Naive thymus-derived CD4-positive, alpha-beta T cell (primary cell): ENCODE data around the gene XXYLT1. TPM values are rescaled to one million over a fixed set of nuclear protein-coding genes. Genes with fewer than 3 reads are reported as not detected.

Experiments used
- ATAC-seq: fragments of 150-1000 bp; cut with Tn5 transposase; 2 replicates; pipeline ENCODE4 v1.10.0; 2021; ENCODE audit warnings: mild to moderate bottlenecking, moderate library complexity
- CTCF ChIA-PET: fragments of 350-600 bp; sonication (Branson Sonifier 250); formaldehyde crosslinking; loops from one replicate; lab custom pipeline; 2021; ENCODE audit warnings: antibody characterized with exemption; lab: Charles Lee
- POLR2A ChIA-PET: fragments of 350-600 bp; sonication (Branson Sonifier 250); formaldehyde crosslinking; loops from one replicate; lab custom pipeline; 2021; ENCODE audit warnings: antibody characterized with exemption, inconsistent platforms; lab: Charles Lee
- DNase-seq, 9 donors: peaks; one replicate each; pipeline versions ENCODE4 v3.0.0 to v3.0.0-alpha.2; 2020 to 2022; ENCODE audit warnings: mixed read lengths in 1 of 9
- H3K27ac ChIP-seq: one replicate; pipeline ENCODE4 v1.7.0; 2013; ENCODE audit warnings: mild to moderate bottlenecking, low read depth, low read length, moderate library complexity
- H3K27me3 ChIP-seq, 2 donors: one replicate each; pipeline ENCODE4 v1.7.0; 2013; ENCODE audit warnings: low read length in 2 of 2, mild to moderate bottlenecking in 2 of 2, moderate library complexity in 2 of 2; ENCODE audit not compliant: control insufficient read depth in 2 of 2, insufficient read depth in 2 of 2
- H3K36me3 ChIP-seq, 3 experiments: 1 replicate in 2 of 3; 2 replicates in 1 of 3; pipeline ENCODE4 v1.7.0; 2013; ENCODE audit warnings: low read length in 3 of 3, mild to moderate bottlenecking in 3 of 3, moderate library complexity in 1 of 3; ENCODE audit not compliant: insufficient read depth in 3 of 3, control insufficient read depth in 2 of 3
- H3K4me1 ChIP-seq, 2 donors: one replicate each; pipeline ENCODE4 v1.7.0; 2013; ENCODE audit warnings: low read length in 2 of 2, mild to moderate bottlenecking in 2 of 2, moderate library complexity in 1 of 2; ENCODE audit not compliant: control insufficient read depth in 2 of 2, insufficient read depth in 2 of 2
- H3K4me3 ChIP-seq: 2 replicates; pipeline ENCODE4 v1.7.0; 2013; ENCODE audit warnings: mild to moderate bottlenecking, low read length
- H3K9me3 ChIP-seq, 3 experiments: 1 replicate in 2 of 3; 2 replicates in 1 of 3; pipeline ENCODE4 v1.7.0; 2013; ENCODE audit warnings: low read length in 3 of 3; ENCODE audit not compliant: control insufficient read depth in 2 of 3
- H3K27ac Mint-ChIP-seq, 9 donors: one replicate each; pipeline ENCODE4 v1.8.0; 2020 to 2022; ENCODE audit warnings: mixed read lengths in 9 of 9, mild to moderate bottlenecking in 8 of 9, moderate library complexity in 5 of 9, inconsistent platforms in 2 of 9
- H3K27me3 Mint-ChIP-seq, 5 donors: one replicate each; pipeline ENCODE4 v1.8.0; 2021 to 2022; ENCODE audit warnings: mixed read lengths in 5 of 5, mild to moderate bottlenecking in 1 of 5
- H3K36me3 Mint-ChIP-seq, 5 donors: one replicate each; pipeline ENCODE4 v1.8.0; 2020 to 2022; ENCODE audit warnings: mixed read lengths in 5 of 5, mild to moderate bottlenecking in 3 of 5, inconsistent platforms in 1 of 5
- H3K4me1 Mint-ChIP-seq, 7 donors: one replicate each; pipeline ENCODE4 v1.8.0; 2020 to 2022; ENCODE audit warnings: mixed read lengths in 7 of 7, mild to moderate bottlenecking in 3 of 7, inconsistent platforms in 1 of 7
- H3K4me3 Mint-ChIP-seq, 10 donors: one replicate each; pipeline ENCODE4 v1.8.0; 2020 to 2022; ENCODE audit warnings: mild to moderate bottlenecking in 10 of 10, mixed read lengths in 10 of 10, moderate library complexity in 6 of 10, inconsistent platforms in 2 of 10
- H3K9me3 Mint-ChIP-seq, 11 donors: one replicate each; pipeline ENCODE4 v1.8.0; 2020 to 2022; ENCODE audit warnings: mixed read lengths in 11 of 11, mild to moderate bottlenecking in 4 of 11, inconsistent platforms in 1 of 11, moderate library complexity in 1 of 11
- intact Hi-C, 2 donors: fragments of 100-400 bp; cut with micrococcal nuclease; formaldehyde crosslinking; loops; one replicate each; pipeline ENCODE4 v1.15.1; 2023
- polyA plus RNA-seq, 2 donors: library from polyadenylated mRNA; unstranded; fragments of 300-500 nt; fragmentation: Illumina TruSeq; gene quantifications; one replicate each; pipeline ENCODE4 v1.2.3, GENCODE V29; 2021
- total RNA-seq, 6 experiments: library from RNA in 5 of 6; stranded (reverse) in 5 of 6; gene quantifications; 1 replicate in 5 of 6; 2 replicates in 1 of 6; pipeline ENCODE4 v1.2.3 and lab custom pipeline; 2021 to 2026

XXYLT1 gene
- total and polyA plus RNA-seq, 7 experiments from 2014 or later: 4.1 to 11.7 (median 7.2) TPM

DNA sequence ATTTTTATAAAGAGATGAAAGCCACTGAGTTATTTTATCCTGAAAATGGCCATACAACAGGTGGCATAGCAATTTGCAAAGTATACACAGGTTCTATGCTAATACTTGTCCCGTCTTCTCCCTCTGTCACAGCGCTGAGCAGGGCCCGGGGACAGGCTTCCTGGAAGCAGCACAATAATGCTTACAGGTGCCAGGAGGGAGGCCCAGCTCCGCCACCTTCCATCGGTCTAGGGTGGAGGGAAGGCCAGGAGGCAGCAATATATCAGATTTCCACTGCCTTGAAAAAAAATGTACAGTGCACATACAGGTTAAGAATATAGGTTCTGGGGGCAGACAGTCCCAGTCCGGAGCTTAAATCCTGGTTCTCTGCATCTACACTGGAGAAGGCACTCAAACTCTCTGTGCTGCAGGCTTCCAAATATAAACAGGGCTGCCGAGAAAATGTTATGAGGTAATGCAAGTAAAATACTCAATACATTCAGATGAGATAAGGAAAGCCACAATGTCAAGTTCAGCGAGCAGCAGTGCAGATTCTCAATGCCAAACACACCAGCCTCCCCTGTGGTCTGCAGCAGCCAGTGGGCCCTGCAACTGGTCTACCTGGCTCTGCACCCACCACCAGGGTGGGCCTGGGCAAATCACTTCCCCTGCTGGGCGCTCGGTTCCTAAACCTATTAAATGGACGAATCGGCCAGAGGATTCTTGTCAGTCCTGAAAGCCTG, 189.6 kb downstream of the XXYLT1 start:
- H3K4me3 ChIP-seq: no peak overlapping the region
- Mint-ChIP-seq H3K9me3 (peaks cover 0 to 3% (median 0%) of the 10 kb centered on the region in 11 donors), H3K27ac (no peak overlapping the region)

GRCh38 chr3:195080571-195081151, 190.3 kb downstream of the XXYLT1 start:
- Histone ChIP-seq H3K4me1 (no peaks in the 10 kb centered on the region), H3K36me3 (no peaks in the 10 kb centered on the region), H3K4me3 (no peak overlapping the region), H3K27me3 (no peaks in the 10 kb centered on the region), H3K27ac (no peak overlapping the region), H3K9me3 (no peaks in the 10 kb centered on the region)
- CTCF ChIA-PET: no interaction called here
- H3K27me3 Mint-ChIP-seq: no peaks in the 10 kb centered on the region
- ATAC-seq (no peak), DNase-seq (no peak)
- intact Hi-C loops: no loop called here
- H3K4me1 Mint-ChIP-seq: peaks cover 0 to 12% (median 5%) of the 10 kb centered on the region in 7 donors
- H3K4me3 Mint-ChIP-seq: no peak overlapping the region
- POLR2A ChIA-PET: no interaction called here
- H3K9me3 Mint-ChIP-seq: peaks cover 0 to 1% (median 0%) of the 10 kb centered on the region in 11 donors
- peaks cover 0 to 7% (median 0%) of the 10 kb centered on the region in 5 donors for H3K36me3 Mint-ChIP-seq
- peak overlapping the region in 1 of 9 donors; percentile 55 for H3K27ac Mint-ChIP-seq

More for the DNA sequence above, 189.6 kb downstream of the XXYLT1 start:
- POLR2A ChIA-PET: no interaction called here
- Histone ChIP-seq H3K27ac (no peak overlapping the region), H3K4me1 (no peaks in the 10 kb centered on the region), H3K9me3 (no peaks in the 10 kb centered on the region), H3K36me3 (no peaks in the 10 kb centered on the region), H3K27me3 (no peaks in the 10 kb centered on the region)
- no peak overlapping the region for H3K4me3 Mint-ChIP-seq
- CTCF ChIA-PET: no interaction called here
- H3K27me3 Mint-ChIP-seq: no peaks in the 10 kb centered on the region
- peaks cover 0 to 12% (median 5%) of the 10 kb centered on the region in 7 donors for H3K4me1 Mint-ChIP-seq
- DNase-seq (no peak), ATAC-seq (no peak)
- intact Hi-C loops: no loop called here
- peaks cover 0 to 7% (median 0%) of the 10 kb centered on the region in 5 donors for H3K36me3 Mint-ChIP-seq

DNA sequence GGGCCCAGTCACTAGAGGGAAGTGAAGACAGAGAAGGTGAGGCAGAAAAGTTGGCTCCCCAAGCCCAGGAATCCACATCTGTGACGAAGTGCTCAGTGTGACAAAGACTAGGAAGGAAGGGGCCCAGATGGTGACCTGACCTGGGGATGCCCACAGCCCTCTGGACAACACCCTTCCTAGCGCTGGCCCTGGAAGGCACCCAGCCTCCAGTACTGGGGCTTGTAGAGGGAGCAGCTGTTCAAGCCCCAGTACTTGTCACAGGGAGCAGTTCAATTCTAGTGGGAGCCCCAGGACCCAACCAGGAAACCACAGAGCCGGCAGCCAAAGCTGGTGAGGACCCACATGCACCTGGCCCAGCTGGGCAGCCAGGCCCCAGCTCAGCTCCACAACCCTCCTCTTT, 190.8 kb downstream of the XXYLT1 start:
- ChIA-PET POLR2A (no interaction called here), CTCF (no interaction called here)
- no peak overlapping the region for H3K27ac ChIP-seq
- DNase-seq (no peak), ATAC-seq (peak; percentile 35)
- intact Hi-C loops: no loop called here
- H3K9me3 ChIP-seq: no peaks in the 10 kb centered on the region
- Mint-ChIP-seq H3K36me3 (peaks cover 0 to 7% (median 0%) of the 10 kb centered on the region in 5 donors), H3K27me3 (no peaks in the 10 kb centered on the region), H3K27ac (peak overlapping the region in 2 of 9 donors; percentile 11 to 74), H3K4me3 (peak overlapping the region in 1 of 10 donors; percentile 38), H3K9me3 (peaks cover 0 to 1% (median 0%) of the 10 kb centered on the region in 11 donors), H3K4me1 (peaks cover 0 to 12% (median 5%) of the 10 kb centered on the region in 7 donors)
- no peaks in the 10 kb centered on the region for H3K27me3 ChIP-seq
- H3K4me1 ChIP-seq: no peaks in the 10 kb centered on the region
- no peaks in the 10 kb centered on the region for H3K36me3 ChIP-seq
- H3K4me3 ChIP-seq: no peak overlapping the region

GRCh38 chr3:195079636-195080035, 191.3 kb downstream of the XXYLT1 start:
- H3K27ac Mint-ChIP-seq: peak overlapping the region in 3 of 9 donors; percentile 11 to 74 (median 38)
- POLR2A ChIA-PET: no interaction called here

DNA sequence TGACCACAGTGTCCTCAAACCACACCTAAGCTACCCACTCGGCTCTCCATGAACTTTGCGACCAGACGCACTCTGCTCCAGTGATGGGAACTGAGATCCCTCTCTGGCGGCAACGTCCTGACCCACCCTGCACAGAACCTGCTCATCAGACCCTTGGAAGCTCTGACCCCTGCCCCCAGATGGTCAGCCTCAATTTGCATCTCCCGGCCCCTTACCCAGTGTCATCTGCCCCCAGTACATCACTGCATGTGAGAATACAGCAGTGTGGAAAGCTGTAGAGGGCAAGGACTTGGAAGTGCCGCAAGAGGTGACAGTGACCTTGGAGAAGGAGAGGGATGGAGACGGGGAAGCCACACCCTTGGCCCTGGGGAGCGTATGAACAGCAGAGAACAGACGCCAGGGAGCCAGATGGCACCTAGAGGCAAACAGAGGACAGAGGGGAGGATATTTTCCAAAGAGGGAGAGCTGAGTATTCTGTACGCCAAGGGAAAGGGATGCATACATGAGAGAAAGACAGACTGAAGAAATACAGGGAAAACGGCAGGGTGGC, 192.0 kb downstream of the XXYLT1 start:
- intact Hi-C loops: no loop called here
- Mint-ChIP-seq H3K4me3 (no peak overlapping the region), H3K9me3 (peaks cover 0 to 1% (median 0%) of the 10 kb centered on the region in 11 donors), H3K36me3 (peaks cover 0 to 7% (median 0%) of the 10 kb centered on the region in 5 donors), H3K27ac (peak overlapping the region in 3 of 9 donors; percentile 3 to 74 (median 38)), H3K4me1 (peaks cover 0 to 12% (median 5%) of the 10 kb centered on the region in 7 donors), H3K27me3 (no peaks in the 10 kb centered on the region)
- POLR2A ChIA-PET: no interaction called here
- no peaks in the 10 kb centered on the region for H3K27me3 ChIP-seq
- no peak overlapping the region for H3K27ac ChIP-seq
- CTCF ChIA-PET: no interaction called here
- no peaks in the 10 kb centered on the region for H3K9me3 ChIP-seq
- H3K4me3 ChIP-seq: no peak overlapping the region
- peak in 1 of 9 donors; percentile 0 for DNase-seq
- H3K4me1 ChIP-seq: no peaks in the 10 kb centered on the region
- ATAC-seq: no peak
- H3K36me3 ChIP-seq: no peaks in the 10 kb centered on the region

More at GRCh38 chr3:195079636-195080035, 191.3 kb downstream of the XXYLT1 start:
- Mint-ChIP-seq H3K27me3 (no peaks in the 10 kb centered on the region), H3K36me3 (peaks cover 0 to 7% (median 0%) of the 10 kb centered on the region in 5 donors), H3K9me3 (peaks cover 0 to 1% (median 0%) of the 10 kb centered on the region in 11 donors), H3K4me1 (peaks cover 0 to 12% (median 5%) of the 10 kb centered on the region in 7 donors), H3K4me3 (peak overlapping the region in 1 of 10 donors; percentile 38)
- ATAC-seq (no peak), DNase-seq (peak in 1 of 9 donors; percentile 4)
- intact Hi-C loops: no loop called here
- no peaks in the 10 kb centered on the region for H3K9me3 ChIP-seq
- no peaks in the 10 kb centered on the region for H3K27me3 ChIP-seq
- no peaks in the 10 kb centered on the region for H3K36me3 ChIP-seq
- no peak overlapping the region for H3K27ac ChIP-seq
- H3K4me1 ChIP-seq: no peaks in the 10 kb centered on the region
- CTCF ChIA-PET: no interaction called here
- no peak overlapping the region for H3K4me3 ChIP-seq

DNA sequence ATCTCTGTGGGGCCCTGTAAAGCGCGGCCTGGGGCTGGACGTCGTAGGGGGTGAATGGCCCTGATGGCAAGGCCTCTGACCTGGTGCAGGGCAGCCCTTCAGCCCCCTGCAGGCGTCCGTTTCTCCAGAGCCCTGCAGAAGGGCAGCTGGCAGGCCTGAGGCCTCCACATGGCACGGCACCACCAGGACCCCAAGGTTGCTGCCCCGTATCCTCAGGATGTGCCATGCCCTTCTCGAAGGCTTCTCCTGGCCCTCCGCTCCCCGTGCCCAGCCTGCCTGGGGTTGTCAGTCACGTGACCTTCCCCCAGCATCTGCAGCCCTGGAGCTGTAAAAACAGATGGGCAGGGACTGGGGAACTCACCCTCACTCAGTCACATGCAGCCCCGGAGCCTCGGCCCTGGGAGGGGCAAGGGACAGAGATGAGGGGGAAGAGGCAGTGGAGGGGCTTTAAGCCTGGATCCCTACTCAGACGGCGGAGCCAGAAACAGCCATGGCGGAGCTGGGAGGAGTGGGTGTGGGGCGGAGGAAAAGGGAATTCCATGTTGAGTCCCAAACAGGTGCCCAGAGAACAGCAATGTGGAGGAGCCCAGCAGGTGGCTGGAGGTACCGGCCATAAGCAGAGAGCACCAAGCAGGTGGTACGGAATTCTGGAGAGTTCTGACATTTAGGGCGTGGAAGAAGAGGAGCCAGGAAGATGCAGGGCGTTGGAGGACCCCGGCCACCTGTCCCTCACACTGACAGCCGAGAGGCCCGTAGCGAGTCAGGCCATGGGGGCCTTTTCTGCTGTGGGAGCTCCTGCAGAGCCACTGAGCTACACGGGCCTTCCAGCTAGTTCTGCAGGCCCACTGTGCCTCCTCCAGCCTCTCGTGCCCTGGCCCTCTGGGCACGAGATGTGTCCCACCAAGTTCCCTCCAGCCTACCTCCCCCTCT, 193.1 kb downstream of the XXYLT1 start:
- Histone ChIP-seq H3K4me1 (no peaks in the 10 kb centered on the region), H3K27me3 (no peaks in the 10 kb centered on the region), H3K9me3 (no peaks in the 10 kb centered on the region), H3K4me3 (no peak overlapping the region), H3K36me3 (no peaks in the 10 kb centered on the region), H3K27ac (no peak overlapping the region)
- intact Hi-C loops: no loop called here
- Mint-ChIP-seq H3K9me3 (peaks cover 0 to 1% (median 0%) of the 10 kb centered on the region in 11 donors), H3K4me3 (no peak overlapping the region), H3K27me3 (no peaks in the 10 kb centered on the region), H3K36me3 (peaks cover 0 to 7% (median 0%) of the 10 kb centered on the region in 5 donors), H3K27ac (peak overlapping the region in 1 of 9 donors; percentile 24), H3K4me1 (peaks cover 0 to 12% (median 5%) of the 10 kb centered on the region in 7 donors)
- ChIA-PET CTCF (no interaction called here), POLR2A (no interaction called here)
- DNase-seq: peak in 1 of 9 donors; percentile 5
- ATAC-seq: no peak
